ENCODE measurements around the gene PALLD.
"Not testable (repeated sequence)": the region's sequence is repeated elsewhere in the genome, so short reads cannot be mapped to it uniquely, and the experiment has no call there.

Gene PALLD

GRCh38 chr4:168496834-168497233, at the start of gene PALLD:
PALLD (plus strand) TSS chr4:168497052.
- H3K27ac Mint-ChIP-seq, result no peak within 1 kb of the TSS
- H3K4me1 Mint-ChIP-seq, result no peaks in the 10 kb centered on the region
- peaks cover 30% of the 10 kb centered on the region for H3K27me3 Mint-ChIP-seq
- DNase-seq (no peak), ATAC-seq (no peak)
- no peak within 1 kb of the TSS for H3K4me3 Mint-ChIP-seq
- H3K9me3 Mint-ChIP-seq, result no peaks in the 10 kb centered on the region

- H3K27me3 Mint-ChIP-seq, DNase-seq, ATAC-seq, H3K9me3 Mint-ChIP-seq, H3K4me3 Mint-ChIP-seq, H3K27ac Mint-ChIP-seq: not testable (repeated sequence)
- H3K4me1 Mint-ChIP-seq, result peaks cover 22% of the 10 kb centered on the region
These were observed 47.8 kb upstream of the PALLD start for GRCh38 chr4:168449063-168449462.

GRCh38 chr4:168449719-168450452, 47.0 kb upstream of the PALLD start:
- Mint-ChIP-seq H3K27ac (peak overlapping the region in 1 of 2 donors; percentile 70), H3K9me3 (peaks cover 0 to 6% of the 10 kb centered on the region in 2 donors), H3K27me3 (no peaks in the 10 kb centered on the region), H3K4me3 (no peak overlapping the region), H3K4me1 (peaks cover 22% of the 10 kb centered on the region)
- ATAC-seq (peak; percentile 67), DNase-seq (peak in 1 of 2 donors; percentile 40)

GRCh38 chr4:168451331-168451730, 45.5 kb upstream of the PALLD start:
- H3K27me3 Mint-ChIP-seq, result no peaks in the 10 kb centered on the region
- peak; percentile 75 for ATAC-seq
- no peak for DNase-seq
- H3K9me3 Mint-ChIP-seq, result peaks cover 0 to 6% of the 10 kb centered on the region in 2 donors
- peak overlapping the region in 1 of 2 donors; percentile 51 for H3K4me3 Mint-ChIP-seq
- peak overlapping the region in 1 of 2 donors; percentile 23 for H3K27ac Mint-ChIP-seq
- H3K4me1 Mint-ChIP-seq, result peaks cover 22% of the 10 kb centered on the region

- ATAC-seq (peak; percentile 91), DNase-seq (no peak)
- H3K27ac Mint-ChIP-seq, result peak overlapping the region in 1 of 2 donors; percentile 8
- peaks cover 0 to 6% of the 10 kb centered on the region in 2 donors for H3K9me3 Mint-ChIP-seq
- H3K4me1 Mint-ChIP-seq, result peaks cover 22% of the 10 kb centered on the region
- no peaks in the 10 kb centered on the region for H3K27me3 Mint-ChIP-seq
- peak overlapping the region in 1 of 2 donors; percentile 51 for H3K4me3 Mint-ChIP-seq
These were observed 45.0 kb upstream of the PALLD start for GRCh38 chr4:168451744-168452390.

GRCh38 chr4:168453146-168453545, 43.7 kb upstream of the PALLD start:
- peaks cover 0 to 6% of the 10 kb centered on the region in 2 donors for H3K9me3 Mint-ChIP-seq
- H3K4me1 Mint-ChIP-seq, result peaks cover 22% of the 10 kb centered on the region
- DNase-seq (no peak), ATAC-seq (no peak)
- H3K4me3 Mint-ChIP-seq, result no peak overlapping the region
- no peak overlapping the region for H3K27ac Mint-ChIP-seq
- H3K27me3 Mint-ChIP-seq, result no peaks in the 10 kb centered on the region

GRCh38 chr4:168458256-168458655, 38.6 kb upstream of the PALLD start:
- H3K4me3 Mint-ChIP-seq, ATAC-seq, H3K27ac Mint-ChIP-seq, H3K4me1 Mint-ChIP-seq, H3K27me3 Mint-ChIP-seq, H3K9me3 Mint-ChIP-seq, DNase-seq: not testable (repeated sequence)

GRCh38 chr4:168461821-168462220, 35.0 kb upstream of the PALLD start:
- no peak for ATAC-seq
- Mint-ChIP-seq H3K9me3 (no peaks in the 10 kb centered on the region), H3K27ac (no peak overlapping the region), H3K4me3 (no peak overlapping the region), H3K27me3 (no peaks in the 10 kb centered on the region), H3K4me1 (peaks cover 5% of the 10 kb centered on the region)
- DNase-seq, result no peak

GRCh38 chr4:168472920-168473319, 23.9 kb upstream of the PALLD start:
- H3K4me3 Mint-ChIP-seq, result no peak overlapping the region
- peaks cover 39% of the 10 kb centered on the region for H3K4me1 Mint-ChIP-seq
- ATAC-seq (no peak), DNase-seq (no peak)
- H3K9me3 Mint-ChIP-seq, result no peaks in the 10 kb centered on the region
- H3K27me3 Mint-ChIP-seq, result no peaks in the 10 kb centered on the region
- no peak overlapping the region for H3K27ac Mint-ChIP-seq

- no peaks in the 10 kb centered on the region for H3K27me3 Mint-ChIP-seq
- DNase-seq (no peak), ATAC-seq (no peak)
- peak overlapping the region in 1 of 2 donors; percentile 66 for H3K27ac Mint-ChIP-seq
- no peaks in the 10 kb centered on the region for H3K9me3 Mint-ChIP-seq
- H3K4me1 Mint-ChIP-seq, result peaks cover 53% of the 10 kb centered on the region
- H3K4me3 Mint-ChIP-seq, result no peak overlapping the region
These were observed 22.1 kb upstream of the PALLD start for GRCh38 chr4:168474660-168475320.

- Mint-ChIP-seq H3K9me3 (no peaks in the 10 kb centered on the region), H3K27ac (no peak overlapping the region), H3K4me1 (peaks cover 61% of the 10 kb centered on the region), H3K27me3 (no peaks in the 10 kb centered on the region), H3K4me3 (no peak overlapping the region)
- ATAC-seq (no peak), DNase-seq (no peak)
These were observed 21.1 kb upstream of the PALLD start for GRCh38 chr4:168475745-168476144.

- DNase-seq (no peak), ATAC-seq (no peak)
- peak overlapping the region; percentile 16 to 92 for H3K4me3 Mint-ChIP-seq
- no peaks in the 10 kb centered on the region for H3K27me3 Mint-ChIP-seq
- peaks cover 78% of the 10 kb centered on the region for H3K4me1 Mint-ChIP-seq
- H3K27ac Mint-ChIP-seq, result no peak overlapping the region
- H3K9me3 Mint-ChIP-seq, result no peaks in the 10 kb centered on the region
These were observed 18.0 kb upstream of the PALLD start for GRCh38 chr4:168478868-168479267.

GRCh38 chr4:168480931-168481611, 15.8 kb upstream of the PALLD start:
- peak; percentile 30 to 57 for DNase-seq
- Mint-ChIP-seq H3K4me1 (peaks cover 65% of the 10 kb centered on the region), H3K27me3 (no peaks in the 10 kb centered on the region), H3K27ac (peak overlapping the region; percentile 98 to 99), H3K4me3 (peak overlapping the region; percentile 92 to 96), H3K9me3 (no peaks in the 10 kb centered on the region)
- peak; percentile 79 for ATAC-seq

- DNase-seq, result no peak
- Mint-ChIP-seq H3K4me3 (no peak overlapping the region), H3K27me3 (no peaks in the 10 kb centered on the region), H3K9me3 (no peaks in the 10 kb centered on the region), H3K4me1 (peaks cover 56% of the 10 kb centered on the region), H3K27ac (no peak overlapping the region)
- no peak for ATAC-seq
These were observed 13.0 kb upstream of the PALLD start for GRCh38 chr4:168483811-168484210.

GRCh38 chr4:168484626-168485025, 12.2 kb upstream of the PALLD start:
- ATAC-seq (no peak), DNase-seq (no peak)
- H3K4me3 Mint-ChIP-seq, result no peak overlapping the region
- H3K27me3 Mint-ChIP-seq, result no peaks in the 10 kb centered on the region
- no peaks in the 10 kb centered on the region for H3K9me3 Mint-ChIP-seq
- no peak overlapping the region for H3K27ac Mint-ChIP-seq
- H3K4me1 Mint-ChIP-seq, result peaks cover 51% of the 10 kb centered on the region
